Fibroblast of villous mesenchyme (primary cell): ENCODE measurements around the gene DLX5. TPM values are rescaled to one million over a fixed set of nuclear protein-coding genes. Genes with fewer than 3 reads are reported as not detected.
A peak's percentile ranks its signal among the peaks of the same experiment; 100 is the strongest.
"Not testable (repeated sequence)": the region's sequence is repeated elsewhere in the genome, so short reads cannot be mapped to it uniquely, and the experiment has no call there.

Experiments
- DNase-seq: peaks from one replicate; pipeline ENCODE4 v3.0.0-alpha.2; 2010; ENCODE audit warnings: low read depth
- H3K4me3 ChIP-seq: 2 replicates; pipeline ENCODE4 v1.5.1; 2011; ENCODE audit warnings: low read depth, mild to moderate bottlenecking, low read length
- CTCF ChIP-seq: IDR thresholded peaks from 2 replicates; pipeline ENCODE4 v1.5.1; 2012; ENCODE audit warnings: low read depth, mild to moderate bottlenecking, low read length; ENCODE audit not compliant: insufficient read depth
- total RNA-seq: library from RNA; depleted of rRNA; stranded (reverse); fragments of >200 nt; gene quantifications from 2 replicates; pipeline ENCODE4 v1.2.3, GENCODE V29; 2012

Gene DLX5
- not detected in 2 replicates for total RNA-seq

GRCh38 chr7:97024209-97025129, at the start of gene DLX5:
TSS of gene DLX5 (minus strand) at chr7:97024831. CDS start at chr7:97024623, 208 bp downstream.
- TF ChIP-seq CTCF, result no peak
- peak; percentile 27 for DNase-seq
- peak within 1 kb of the TSS; percentile 1 for H3K4me3 ChIP-seq

- not testable (repeated sequence) for DNase-seq, H3K4me3 ChIP-seq
Measured at GRCh38 chr7:97072025-97072424, 47.4 kb upstream of the DLX5 start.

GRCh38 chr7:97064972-97065587, 40.4 kb upstream of the DLX5 start:
- peak overlapping the region; percentile 12 for H3K4me3 ChIP-seq
- peak; percentile 56 for DNase-seq
- peak; percentile 73 for TF ChIP-seq CTCF

GRCh38 chr7:97064020-97064419, 39.4 kb upstream of the DLX5 start:
- no peak for DNase-seq
- no peak for TF ChIP-seq CTCF
- H3K4me3 ChIP-seq, result no peak overlapping the region

- H3K4me3 ChIP-seq, result no peak overlapping the region
- TF ChIP-seq CTCF, result no peak
- no peak for DNase-seq
Measured at GRCh38 chr7:97043281-97043680, 18.6 kb upstream of the DLX5 start.

- no peak overlapping the region for H3K4me3 ChIP-seq
- no peak for TF ChIP-seq CTCF
- no peak for DNase-seq
Measured at GRCh38 chr7:97039374-97040065, 14.9 kb upstream of the DLX5 start.

GRCh38 chr7:97034213-97034852, 9.7 kb upstream of the DLX5 start:
- DNase-seq, result not testable (repeated sequence)

More at GRCh38 chr7:97034213-97034852, 9.7 kb upstream of the DLX5 start:
- not testable (repeated sequence) for H3K4me3 ChIP-seq
